Measurements from ENCODE around the gene PDZD7. TPM values are rescaled to one million over a fixed set of nuclear protein-coding genes. Genes with fewer than 3 reads are reported as not detected.

PDZD7 gene
- total RNA-seq, 1 experiment from 2014 or later: 0.30 TPM

DNA sequence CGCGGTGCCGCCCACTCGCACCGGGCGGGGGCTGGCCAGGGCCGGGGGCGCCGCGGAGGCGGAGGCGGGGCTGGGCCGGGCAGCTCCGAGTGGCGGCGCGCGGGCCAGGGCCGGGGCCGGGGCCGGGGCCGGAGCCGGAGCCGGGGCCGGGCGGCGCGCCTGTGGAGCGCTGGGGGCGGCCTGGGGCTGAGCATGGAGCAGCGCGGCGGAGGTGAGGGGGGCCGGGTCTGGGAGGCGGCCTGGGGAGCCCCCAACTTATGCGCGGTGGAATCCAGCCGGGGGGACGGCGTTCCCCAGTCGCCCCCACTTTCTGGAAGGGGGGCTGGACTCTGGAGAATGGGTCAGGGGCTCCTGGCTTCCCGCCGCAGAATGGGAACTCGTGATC lies 31.2 kb downstream of the PDZD7 start, which contains the start of gene LZTS2:
TSS of gene LZTS2 (plus strand) at position 67 of the 385 bp plus-strand sequence. CDS start 2,731 bp downstream, outside the sequence.
- H3K36me3 ChIP-seq (ENCODE audit: insufficient read depth, low read length, poor library complexity, severe bottlenecking): peaks cover 16% of the 10 kb centered on the region
- intact Hi-C loops (cut with micrococcal nuclease; ENCODE audit: unreplicated experiment): loop anchor here (5.0 kb wide), 1 partner anchor 63 kb away; the partner anchor contains the start of gene KAZALD1
- TF ChIP-seq EZH2 (IDR thresholded peaks at IDR 0.05; ENCODE audit: borderline replicate concordance, low read depth, low read length, poor library complexity, severe bottlenecking): no peak
- TF ChIP-seq, protein P1, sequence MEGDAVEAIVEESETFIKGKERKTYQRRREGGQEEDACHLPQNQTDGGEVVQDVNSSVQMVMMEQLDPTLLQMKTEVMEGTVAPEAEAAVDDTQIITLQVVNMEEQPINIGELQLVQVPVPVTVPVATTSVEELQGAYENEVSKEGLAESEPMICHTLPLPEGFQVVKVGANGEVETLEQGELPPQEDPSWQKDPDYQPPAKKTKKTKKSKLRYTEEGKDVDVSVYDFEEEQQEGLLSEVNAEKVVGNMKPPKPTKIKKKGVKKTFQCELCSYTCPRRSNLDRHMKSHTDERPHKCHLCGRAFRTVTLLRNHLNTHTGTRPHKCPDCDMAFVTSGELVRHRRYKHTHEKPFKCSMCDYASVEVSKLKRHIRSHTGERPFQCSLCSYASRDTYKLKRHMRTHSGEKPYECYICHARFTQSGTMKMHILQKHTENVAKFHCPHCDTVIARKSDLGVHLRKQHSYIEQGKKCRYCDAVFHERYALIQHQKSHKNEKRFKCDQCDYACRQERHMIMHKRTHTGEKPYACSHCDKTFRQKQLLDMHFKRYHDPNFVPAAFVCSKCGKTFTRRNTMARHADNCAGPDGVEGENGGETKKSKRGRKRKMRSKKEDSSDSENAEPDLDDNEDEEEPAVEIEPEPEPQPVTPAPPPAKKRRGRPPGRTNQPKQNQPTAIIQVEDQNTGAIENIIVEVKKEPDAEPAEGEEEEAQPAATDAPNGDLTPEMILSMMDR (conservative IDR thresholded peaks at IDR 0.05; ENCODE audit: low read depth, low read length): no peak
- H3K9me3 ChIP-seq (ENCODE audit: low read depth, low read length, poor library complexity, severe bottlenecking): no peaks in the 10 kb centered on the region
- peak within 1 kb of the TSS; percentile 98 for H3K27ac ChIP-seq (ENCODE audit: low read depth, low read length, poor library complexity, severe bottlenecking)
- no peaks in the 10 kb centered on the region for H3K27me3 ChIP-seq (replicated peaks; ENCODE audit: insufficient read depth, low read depth, low read length, poor library complexity)
- peak within 1 kb of the TSS; percentile 88 for H3K4me3 ChIP-seq (ENCODE audit: low read depth, low read length, poor library complexity, severe bottlenecking)
- ChIA-PET POLR2A (ENCODE audit: low non-redundant PET) (interaction anchor here (0.6 kb wide), 2 partner anchors 10 to 104 kb away, joined by 3 read pairs; no protein-coding TSS in a partner anchor), CTCF (interaction anchor here (0.5 to 1.3 kb wide), 2 partner anchors 15 to 840 kb away, joined by 5 read pairs; no protein-coding TSS in a partner anchor)
- no TSS peak for BruUV-seq (replicated peaks)
- DNase-seq (ENCODE audit: low spot score): no peak
- peaks cover 44% of the 10 kb centered on the region for H3K4me1 ChIP-seq (ENCODE audit: insufficient read depth, low read length, poor library complexity, severe bottlenecking)

DNA sequence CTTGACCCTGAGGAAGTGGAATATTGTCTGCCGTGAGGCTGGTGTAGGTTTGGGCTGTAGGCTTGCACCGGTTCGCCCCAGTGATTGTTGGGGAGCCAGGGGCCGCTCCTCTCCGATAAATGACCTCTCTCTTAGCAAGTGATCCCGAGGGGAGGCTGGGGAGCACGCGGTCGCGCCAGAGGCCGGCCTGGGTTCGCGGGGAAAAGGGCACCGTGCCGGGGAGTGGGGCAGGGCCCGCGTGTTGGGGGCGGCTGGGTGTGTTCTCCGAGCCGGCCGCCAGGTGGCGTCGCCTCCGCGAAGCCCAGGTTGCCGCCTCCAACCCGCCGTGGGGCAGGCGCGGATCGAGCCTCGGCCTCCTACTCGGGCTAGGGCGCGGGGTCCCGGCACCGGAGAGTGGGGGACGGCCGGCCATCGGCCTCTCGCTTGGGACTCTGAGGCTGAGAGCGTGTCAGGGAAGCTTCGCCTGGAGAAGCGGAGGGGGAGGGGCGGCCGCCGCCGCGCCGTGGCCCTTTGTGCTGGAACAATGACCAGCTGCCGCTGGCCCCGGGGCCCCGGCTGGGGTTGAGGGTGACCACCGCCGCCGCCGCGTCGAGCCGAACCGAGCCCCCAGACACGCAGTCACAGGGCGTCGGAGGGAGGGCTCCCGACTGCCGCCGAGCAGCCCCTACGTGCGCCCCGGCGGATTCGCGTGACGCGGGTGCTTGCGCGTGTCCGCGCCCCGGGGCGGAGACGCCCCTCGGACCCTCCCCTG lies 31.8 kb downstream of the PDZD7 start:
- BruUV-seq (replicated peaks): no TSS peak
- TF ChIP-seq, protein P1 (conservative IDR thresholded peaks at IDR 0.05; ENCODE audit: low read depth, low read length): peak; percentile 83
- no peak for TF ChIP-seq EZH2 (IDR thresholded peaks at IDR 0.05; ENCODE audit: borderline replicate concordance, low read depth, low read length, poor library complexity, severe bottlenecking)
- Histone ChIP-seq H3K4me3 (ENCODE audit: low read depth, low read length, poor library complexity, severe bottlenecking) (peak overlapping the region; percentile 88), H3K27me3 (replicated peaks; ENCODE audit: insufficient read depth, low read depth, low read length, poor library complexity) (no peaks in the 10 kb centered on the region), H3K36me3 (ENCODE audit: insufficient read depth, low read length, poor library complexity, severe bottlenecking) (peaks cover 12% of the 10 kb centered on the region), H3K9me3 (ENCODE audit: low read depth, low read length, poor library complexity, severe bottlenecking) (no peaks in the 10 kb centered on the region), H3K4me1 (ENCODE audit: insufficient read depth, low read length, poor library complexity, severe bottlenecking) (peaks cover 44% of the 10 kb centered on the region), H3K27ac (ENCODE audit: low read depth, low read length, poor library complexity, severe bottlenecking) (peak overlapping the region; percentile 98)
- intact Hi-C loops (cut with micrococcal nuclease; ENCODE audit: unreplicated experiment): loop anchor here (1.0 to 5.0 kb wide), 2 partner anchors 14 to 63 kb away; partner anchors contain the start of gene KAZALD1
- ChIA-PET POLR2A (ENCODE audit: low non-redundant PET) (interaction anchor here (0.6 kb wide), 2 partner anchors 10 to 103 kb away, joined by 3 read pairs; no protein-coding TSS in a partner anchor), CTCF (interaction anchor here (0.5 to 2.3 kb wide), 5 partner anchors 10 to 840 kb away, joined by 4 to 23 read pairs (median 5); no protein-coding TSS in a partner anchor)
- DNase-seq (ENCODE audit: low spot score): peak; percentile 84

DNA sequence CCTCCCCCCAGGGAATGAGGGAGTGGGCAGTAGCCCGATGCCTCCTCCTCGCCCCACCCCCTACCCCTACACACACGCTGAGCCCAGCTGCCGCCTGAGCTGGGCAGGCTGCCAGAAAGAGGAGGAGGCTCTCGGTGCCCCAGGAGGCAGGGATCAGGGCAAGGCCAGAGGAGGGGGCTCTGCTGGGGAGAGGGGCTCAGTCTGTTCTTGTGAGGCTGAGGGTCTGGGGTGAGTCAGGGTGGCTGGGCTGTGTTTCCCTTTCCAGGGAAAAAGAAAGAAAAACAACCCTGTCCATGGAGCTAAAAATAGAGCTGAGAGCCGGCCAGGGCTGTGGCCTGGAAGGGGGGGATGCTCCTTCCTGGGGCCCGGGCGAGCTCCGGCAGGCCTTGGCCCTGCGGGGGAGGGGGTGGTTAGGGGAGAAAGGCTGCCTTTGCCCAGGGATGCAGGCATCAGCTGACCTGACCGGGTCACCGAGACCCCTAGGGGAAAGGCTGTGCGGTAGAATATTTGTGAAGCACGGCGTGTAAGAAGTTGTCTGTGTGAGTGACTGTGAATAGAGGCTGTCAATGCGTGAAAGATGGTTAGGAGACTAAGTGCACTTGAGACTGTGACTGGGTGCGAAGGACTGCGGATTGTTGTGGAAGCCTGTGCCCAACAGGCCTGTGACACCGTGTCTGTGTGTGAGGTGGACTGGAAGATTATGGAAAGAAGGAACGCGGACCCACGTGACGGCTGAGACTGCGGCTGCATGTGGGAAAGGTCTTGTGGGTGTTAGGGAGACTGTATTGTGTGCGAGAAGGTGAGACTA lies 32.5 kb downstream of the PDZD7 start:
- TF ChIP-seq, protein P1 (conservative IDR thresholded peaks at IDR 0.05; ENCODE audit: low read depth, low read length): no peak
- no peak for TF ChIP-seq EZH2 (IDR thresholded peaks at IDR 0.05; ENCODE audit: borderline replicate concordance, low read depth, low read length, poor library complexity, severe bottlenecking)
- Histone ChIP-seq H3K27ac (ENCODE audit: low read depth, low read length, poor library complexity, severe bottlenecking) (peak overlapping the region; percentile 98), H3K9me3 (ENCODE audit: low read depth, low read length, poor library complexity, severe bottlenecking) (no peaks in the 10 kb centered on the region), H3K27me3 (replicated peaks; ENCODE audit: insufficient read depth, low read depth, low read length, poor library complexity) (no peaks in the 10 kb centered on the region), H3K4me1 (ENCODE audit: insufficient read depth, low read length, poor library complexity, severe bottlenecking) (peaks cover 44% of the 10 kb centered on the region), H3K4me3 (ENCODE audit: low read depth, low read length, poor library complexity, severe bottlenecking) (peak overlapping the region; percentile 88), H3K36me3 (ENCODE audit: insufficient read depth, low read length, poor library complexity, severe bottlenecking) (peaks cover 9% of the 10 kb centered on the region)
- POLR2A ChIA-PET (ENCODE audit: low non-redundant PET): no interaction called here
- intact Hi-C loops (cut with micrococcal nuclease; ENCODE audit: unreplicated experiment): loop anchor here (1.0 to 5.0 kb wide), 2 partner anchors 15 to 64 kb away; partner anchors contain the start of gene KAZALD1
- BruUV-seq (replicated peaks): no TSS peak
- DNase-seq (ENCODE audit: low spot score): peak; percentile 89
- CTCF ChIA-PET: interaction anchor here (0.5 to 2.3 kb wide), 12 partner anchors 7 to 471 kb away, joined by 3 to 23 read pairs (median 4); partner anchors contain the start of genes MRPL43 and TWNK

Data from A673 (cell line).